Neural progenitor cell (in vitro differentiated cells): ENCODE data around the gene IQGAP2.

ENCODE experiments used
- CTCF ChIP-seq: fragments of 200-600 bp; sonication (generic); IDR thresholded peaks from 2 replicates; pipeline ENCODE4 v1.5.1; 2017; ENCODE audit warnings: antibody characterized with exemption, mild to moderate bottlenecking
- EZH2phosphoT487 ChIP-seq: fragments of 200-600 bp; sonication (generic); IDR thresholded peaks from 2 replicates; pipeline ENCODE4 v1.6.1; 2017; ENCODE audit warnings: antibody characterized with exemption

- no peak for TF ChIP-seq CTCF
- TF ChIP-seq EZH2phosphoT487: no peak
Observed at GRCh38 chr5:76487386-76487785, 84.3 kb downstream of the IQGAP2 start.
